Measurements from ENCODE around the gene TMEM200B.
A peak's percentile ranks its signal among the peaks of the same experiment; 100 is the strongest.

- peak; percentile 43 to 99 (median 59) for TF ChIP-seq CTCF (IDR thresholded peaks at IDR 0.05)
- peak in 1 of 2 donors; percentile 95 for TF ChIP-seq POLR2AphosphoS5 (IDR thresholded peaks at IDR 0.05; ENCODE audit: insufficient read depth in 1 of 2, low read depth in 1 of 2)
Observed at GRCh38 chr1:29124366-29125236, 898 bp upstream of the TMEM200B start.
